Measurements from ENCODE around the gene NFYC.
A peak's percentile ranks its signal among the peaks of the same experiment; 100 is the strongest.

NFYC gene

DNA sequence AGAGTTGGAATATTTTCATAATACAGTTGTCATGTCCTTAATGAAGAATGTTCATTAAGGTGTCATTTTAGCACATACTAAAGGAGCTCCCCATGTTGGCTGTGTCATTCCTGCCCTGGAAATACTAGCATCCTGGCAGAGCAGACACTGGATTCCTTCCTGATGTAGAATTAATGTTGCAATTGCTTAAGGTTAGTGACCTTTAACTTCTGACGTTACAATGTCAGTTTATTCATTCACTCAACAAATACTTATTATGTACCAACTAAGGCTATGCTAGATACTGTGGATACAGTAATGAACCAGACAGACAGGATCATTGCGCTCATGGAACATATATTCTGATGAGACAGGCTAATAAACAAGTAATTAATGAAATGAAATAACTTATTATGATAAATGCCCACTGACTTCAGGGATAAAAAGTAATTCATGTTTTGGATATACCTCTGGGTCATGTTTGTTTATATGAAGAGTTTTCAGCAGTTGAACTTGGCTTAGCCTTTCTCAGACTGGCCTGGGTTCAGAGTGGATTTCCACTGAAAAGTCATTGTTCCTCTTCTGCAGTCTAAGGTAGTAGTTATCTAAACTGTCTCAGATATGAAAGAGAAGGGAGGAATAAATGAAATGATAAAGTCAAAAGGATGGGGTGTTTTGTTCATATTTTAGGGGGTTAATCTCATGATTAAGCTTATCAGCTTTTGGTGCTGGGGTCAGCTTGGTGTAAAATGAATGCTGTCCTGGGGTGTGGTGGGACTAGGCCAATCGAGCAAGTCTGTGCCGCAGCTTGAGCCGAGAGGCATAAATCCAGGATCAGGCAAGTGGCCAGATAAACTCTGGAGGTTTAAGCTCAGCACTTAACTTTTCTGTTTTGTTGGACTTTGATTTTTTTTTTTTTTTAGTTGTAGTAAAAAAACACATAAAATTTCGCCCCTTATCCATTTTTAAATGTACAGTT lies 48.8 kb downstream of the NFYC start:
- no peak for DNase-seq

DNA sequence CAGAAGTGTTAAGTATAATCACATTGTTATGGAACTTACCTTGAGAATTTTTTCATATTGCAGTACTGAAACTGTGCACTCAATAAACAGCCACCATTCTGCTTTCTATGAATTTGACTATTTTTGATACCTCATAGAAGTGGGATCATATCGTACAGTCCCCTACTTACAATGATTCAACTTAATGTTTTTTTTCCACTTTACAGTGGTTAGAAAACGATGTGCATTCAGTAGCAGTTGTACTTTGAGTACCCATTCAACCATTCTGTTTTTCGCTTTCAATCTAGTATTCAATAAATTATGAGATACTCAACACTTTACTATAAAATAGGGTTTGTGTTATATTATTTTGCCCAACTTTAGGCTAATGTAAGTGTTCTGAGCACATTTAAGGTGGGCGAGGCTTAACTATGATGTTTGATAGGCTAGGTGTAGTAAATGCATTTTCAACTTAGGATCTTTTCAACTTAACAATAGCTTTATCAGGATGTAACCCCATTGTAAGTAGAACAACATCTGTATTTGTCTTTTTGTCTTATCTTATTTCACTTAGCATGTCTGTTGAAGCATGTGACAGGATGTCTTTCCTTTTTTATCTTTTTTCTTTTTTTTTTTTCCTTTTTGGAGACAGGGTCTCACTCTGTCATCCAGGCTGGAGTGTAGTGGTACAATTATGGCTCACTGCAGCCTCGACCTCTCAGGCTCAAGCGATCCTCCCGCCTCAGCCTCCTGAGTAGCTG lies 49.7 kb downstream of the NFYC start:
- DNase-seq = no peak

DNA sequence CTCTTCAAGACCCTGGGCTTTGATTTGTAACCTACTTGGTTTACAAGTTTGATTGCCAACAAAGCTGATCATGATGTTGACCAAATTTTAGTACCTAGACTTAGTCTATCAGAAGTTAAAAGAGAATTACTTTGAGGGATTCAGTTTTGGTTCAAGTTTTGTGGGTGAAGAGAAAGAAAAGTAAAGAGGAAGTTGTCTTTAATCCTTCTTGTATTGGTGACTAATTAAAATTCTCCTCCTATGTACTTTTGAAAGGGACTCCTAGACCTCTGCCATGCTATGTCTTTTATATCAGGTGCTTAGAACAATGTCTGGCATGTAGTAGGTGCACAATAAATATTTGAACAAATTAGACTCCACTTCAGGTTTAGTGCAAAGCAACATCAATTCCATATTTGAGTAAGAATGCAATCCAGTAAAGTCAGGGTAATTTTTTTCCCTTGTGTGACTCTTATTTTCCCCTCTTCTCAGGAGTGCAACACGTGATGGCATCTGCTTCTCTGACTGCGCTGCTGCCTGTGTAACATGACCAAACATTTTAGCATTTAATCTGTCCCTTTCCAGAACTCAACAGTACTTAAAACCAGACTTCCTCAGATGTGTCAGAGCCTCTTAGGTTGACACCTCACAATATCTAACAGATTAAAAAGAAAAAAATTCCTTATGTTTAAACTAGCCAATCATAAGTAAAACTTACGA lies 51.0 kb downstream of the NFYC start:
- DNase-seq = peak; percentile 43

DNA sequence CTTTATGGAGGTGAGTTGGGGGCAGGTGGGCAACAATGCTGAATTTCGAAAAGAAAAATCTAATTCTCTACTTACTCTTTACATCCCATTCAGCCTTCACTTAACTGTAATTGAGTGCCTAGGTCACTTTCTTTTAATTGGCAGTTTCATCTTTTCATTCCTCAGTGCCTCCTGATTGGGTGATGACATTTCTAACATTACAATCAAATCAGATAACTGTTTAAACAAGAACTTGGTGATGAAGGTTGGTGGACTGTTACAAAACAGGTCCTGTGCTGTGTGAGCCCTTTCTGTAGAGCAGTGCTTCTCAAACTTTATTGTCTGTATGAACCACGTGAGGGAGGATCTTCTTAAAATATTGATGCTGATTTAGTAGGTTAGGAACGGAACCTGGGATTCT lies 51.9 kb downstream of the NFYC start:
- DNase-seq = no peak

DNA sequence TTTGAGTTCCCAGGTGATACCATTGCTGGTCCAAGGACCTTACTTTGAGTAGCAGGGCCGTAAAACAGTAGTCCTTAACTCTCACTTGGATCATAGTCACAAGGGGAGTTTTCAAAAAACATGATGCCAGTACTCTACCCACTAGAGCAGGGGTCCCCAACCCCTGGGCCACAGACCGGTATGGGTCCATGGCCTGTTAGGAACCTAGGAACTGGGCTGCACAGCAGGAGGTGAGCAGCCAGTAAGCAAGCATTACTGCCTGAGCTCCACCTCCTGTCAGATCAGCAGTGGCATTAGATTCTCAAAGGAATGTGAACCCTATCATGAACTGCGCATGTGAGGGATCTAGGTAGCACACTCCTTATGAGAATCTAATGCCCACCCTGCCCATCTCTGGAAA lies 52.4 kb downstream of the NFYC start:
- no peak for DNase-seq

DNA sequence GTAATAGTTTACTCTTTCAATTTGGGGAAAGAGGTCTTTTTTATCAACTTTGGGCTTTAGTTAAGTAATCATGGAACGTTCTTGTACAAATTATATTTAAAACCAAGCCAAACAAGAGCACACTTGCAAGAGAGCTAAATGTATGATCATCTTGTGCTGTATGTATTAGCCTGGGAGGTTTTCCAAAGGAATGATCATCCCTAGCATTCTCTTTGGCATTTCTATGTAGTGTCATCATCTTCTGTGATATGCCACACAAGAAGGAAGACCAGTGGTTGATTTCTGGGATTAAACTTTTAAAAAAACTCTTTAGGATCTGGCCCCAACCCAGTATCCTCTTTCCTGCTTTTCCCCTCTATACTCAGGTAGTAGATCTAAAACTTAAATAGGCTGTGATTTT lies 53.7 kb downstream of the NFYC start:
- DNase-seq = no peak

DNA sequence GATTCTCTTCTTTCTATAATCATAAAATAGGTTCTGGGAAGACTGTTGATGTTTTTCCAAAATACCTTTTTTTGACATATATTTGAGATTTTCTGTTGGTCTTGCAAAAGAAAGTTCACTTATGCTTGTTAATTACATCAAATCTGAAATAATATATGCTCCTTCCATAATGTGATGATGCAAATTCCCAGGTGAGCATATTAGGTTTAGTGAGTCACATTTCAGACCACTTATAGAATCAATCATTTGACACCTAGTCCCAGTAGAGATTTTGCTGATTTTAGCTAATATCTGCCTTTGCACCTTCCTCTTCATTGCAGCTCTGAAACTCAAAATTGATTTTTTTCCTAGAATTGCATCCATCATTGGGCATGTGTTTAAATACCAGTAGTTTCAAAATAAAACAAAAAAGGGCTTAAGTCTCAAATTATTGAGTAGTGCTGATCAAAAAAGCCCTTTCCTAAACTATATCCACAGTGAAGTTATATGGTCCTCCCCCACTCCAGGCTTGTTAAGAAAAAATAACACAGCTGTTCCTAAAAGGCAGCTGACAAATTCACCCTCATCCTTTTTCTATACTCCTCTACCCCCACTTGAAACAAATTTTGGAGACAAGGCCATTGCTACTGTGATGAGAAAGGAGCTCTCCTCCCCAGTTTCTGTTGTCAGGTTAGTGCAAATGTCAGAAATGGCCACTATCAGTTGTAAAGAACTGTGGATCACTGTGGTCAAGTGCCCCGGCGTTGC lies 55.0 kb downstream of the NFYC start:
- DNase-seq = no peak

DNA sequence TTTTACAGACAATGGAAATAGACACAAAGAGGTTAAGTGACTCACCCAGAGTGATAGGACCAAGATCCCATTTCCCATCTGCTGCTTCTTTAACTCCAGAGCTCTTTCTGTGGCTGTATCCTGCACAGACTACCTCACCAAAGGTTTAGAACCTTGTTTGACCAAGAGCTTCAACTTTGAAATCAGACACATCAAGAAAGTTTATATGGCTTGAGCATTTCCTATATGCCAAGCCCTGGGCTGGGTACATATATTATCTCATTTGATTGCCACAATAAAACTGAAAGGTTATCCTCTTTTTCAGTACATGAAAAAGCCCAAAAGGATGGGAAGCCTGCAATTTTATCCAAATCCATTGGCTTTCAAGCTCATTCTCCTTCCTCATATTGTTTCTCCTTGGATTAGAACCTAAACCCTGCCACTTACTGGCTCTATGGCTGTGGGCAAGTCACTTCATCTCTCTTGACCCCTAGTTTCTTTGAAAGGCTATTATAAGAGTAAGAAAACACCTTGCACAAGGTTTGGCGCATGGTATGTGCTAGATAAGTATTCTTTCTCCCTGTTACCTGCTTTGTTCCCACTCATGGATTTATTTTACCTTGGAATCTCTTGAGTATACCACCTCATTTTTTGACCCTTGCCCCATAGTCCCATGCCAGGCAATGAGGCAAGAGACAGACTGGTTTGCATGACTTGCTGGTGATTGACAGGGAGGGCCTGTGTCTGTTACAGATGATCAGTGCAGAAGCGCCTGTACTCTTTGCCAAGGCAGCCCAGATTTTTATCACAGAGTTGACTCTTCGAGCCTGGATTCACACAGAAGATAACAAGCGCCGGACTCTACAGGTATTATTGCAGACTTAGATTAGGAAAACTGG lies 57.6 kb downstream of the NFYC start:
- DNase-seq = no peak

DNA sequence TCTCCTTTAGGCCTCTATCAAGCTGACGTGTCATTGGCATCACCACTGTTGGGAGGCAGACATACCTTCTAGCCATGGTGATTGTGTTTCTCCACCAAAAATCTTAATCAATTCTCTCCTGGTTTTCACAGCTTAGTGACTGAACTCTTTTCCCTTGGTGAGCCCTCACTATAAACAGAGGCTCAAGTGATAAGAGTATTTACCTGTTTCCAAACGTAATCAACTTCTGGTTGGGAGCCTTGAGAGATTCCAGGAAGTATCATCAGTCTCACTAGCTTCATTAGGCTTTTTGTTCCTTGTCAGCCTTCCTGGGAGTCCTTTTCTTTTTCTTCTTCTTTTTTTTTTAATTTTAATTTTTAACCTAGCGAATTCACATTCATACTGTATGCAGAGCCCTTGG lies 58.3 kb downstream of the NFYC start:
- no peak for DNase-seq

DNA sequence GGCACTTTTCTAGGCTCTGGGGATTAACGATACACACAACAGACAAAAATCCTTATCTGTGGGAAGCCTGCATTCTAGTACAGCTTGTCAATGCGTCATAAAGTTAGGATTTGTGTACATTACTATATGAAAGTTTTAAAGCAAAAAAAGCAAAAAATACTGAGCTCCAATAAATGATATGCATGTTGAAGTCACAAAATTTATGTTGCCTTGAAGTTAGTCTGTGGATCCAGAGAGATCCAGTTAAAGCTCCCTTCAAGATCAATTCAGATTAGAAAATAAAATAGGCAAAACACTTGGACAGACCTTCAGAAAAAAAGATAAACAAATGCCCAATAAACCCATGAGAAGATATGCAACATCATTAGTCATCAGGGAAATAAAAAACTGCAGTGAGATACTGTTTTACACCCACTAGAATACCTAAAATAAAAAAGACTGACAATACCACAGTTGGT lies 59.0 kb downstream of the NFYC start:
- DNase-seq = no peak

DNA sequence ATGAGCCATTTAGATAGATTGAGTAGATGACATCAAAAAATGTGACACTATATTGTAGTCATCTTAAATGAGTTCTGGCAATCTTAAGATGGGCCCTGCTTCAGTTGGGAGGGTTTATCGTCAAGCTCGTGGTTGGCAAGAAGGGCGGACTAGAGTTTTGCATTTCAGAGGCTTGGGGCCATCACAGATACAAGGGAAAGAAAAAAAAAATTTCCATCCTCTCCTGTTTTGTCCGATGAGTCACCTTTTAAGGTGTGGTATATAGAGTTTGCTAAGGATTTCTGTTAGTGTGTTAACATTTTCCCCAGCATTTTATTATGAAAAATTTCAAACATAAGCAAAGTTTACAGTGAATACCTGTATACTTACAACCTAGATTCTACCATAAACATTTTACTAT lies 60.3 kb downstream of the NFYC start:
- DNase-seq = no peak

DNA sequence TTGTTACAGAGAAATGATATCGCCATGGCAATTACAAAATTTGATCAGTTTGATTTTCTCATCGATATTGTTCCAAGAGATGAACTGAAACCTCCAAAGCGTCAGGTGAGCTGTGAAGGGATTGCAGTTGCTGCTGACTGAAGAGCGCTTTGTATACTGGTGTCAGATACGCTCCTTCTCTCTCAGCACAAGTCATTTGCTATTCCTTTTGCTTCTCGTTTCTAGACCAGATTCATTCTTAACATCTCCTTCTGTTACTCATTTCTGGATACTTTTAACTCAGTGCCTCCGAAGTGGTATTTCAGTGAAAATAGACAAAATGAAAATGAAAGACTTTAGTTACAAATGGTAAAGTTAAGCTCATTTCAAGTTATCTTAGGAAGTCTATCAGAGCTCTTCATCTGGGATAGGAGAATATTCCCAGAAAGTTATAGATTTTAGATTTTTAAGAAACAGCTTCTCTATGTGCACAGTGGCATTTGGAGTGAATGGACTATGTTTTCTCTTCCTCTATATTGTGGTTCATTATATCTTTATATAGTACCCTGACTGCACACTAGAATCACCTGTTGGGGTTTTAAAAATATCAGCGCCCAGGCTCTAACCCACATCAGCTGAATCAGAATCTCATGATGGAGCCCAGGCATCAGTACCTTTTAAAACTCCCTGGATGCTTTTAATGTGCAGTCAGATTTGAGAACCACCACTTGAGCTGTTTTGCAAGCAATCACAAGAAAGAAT lies 61.8 kb downstream of the NFYC start:
- DNase-seq = no peak

DNA sequence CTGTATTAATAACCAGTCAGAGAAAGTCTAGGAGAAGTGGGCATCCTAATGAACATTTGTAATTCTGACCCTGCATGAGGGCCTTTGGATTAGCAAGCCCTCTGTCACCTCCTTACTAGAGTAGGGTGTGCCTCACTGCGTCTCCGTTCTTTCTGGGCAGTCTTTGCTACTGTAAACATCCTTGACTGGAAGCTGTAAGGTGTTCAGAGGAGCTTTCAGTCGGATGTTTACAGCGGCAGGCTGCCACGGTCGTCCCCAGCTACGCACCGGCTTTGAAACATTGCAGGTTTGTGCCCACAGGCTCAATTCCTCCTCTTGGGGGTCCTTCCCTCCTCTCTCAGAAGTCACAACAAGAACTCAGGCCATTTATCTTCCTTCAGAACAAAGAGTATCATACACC lies 62.7 kb downstream of the NFYC start:
- DNase-seq = no peak

DNA sequence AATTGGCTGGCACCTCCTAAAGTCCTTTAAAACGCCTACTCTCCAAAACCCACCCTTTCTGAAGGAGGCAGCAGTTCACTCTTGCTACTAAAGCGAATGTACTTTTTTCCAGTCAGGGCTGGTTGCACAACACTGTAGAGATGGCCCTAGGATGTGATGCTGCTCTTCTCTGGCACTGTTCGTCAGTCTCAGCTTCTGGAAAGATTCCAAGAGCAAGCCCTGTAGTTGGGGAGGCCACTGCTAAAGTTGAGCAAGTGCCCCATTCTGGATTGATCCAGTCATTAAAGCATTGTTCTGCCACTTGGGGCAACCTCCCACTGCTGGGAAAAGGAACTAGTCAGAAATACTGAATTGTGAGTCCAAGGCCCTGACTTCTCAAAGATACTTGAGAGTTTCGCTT lies 63.6 kb downstream of the NFYC start:
- DNase-seq = no peak

DNA sequence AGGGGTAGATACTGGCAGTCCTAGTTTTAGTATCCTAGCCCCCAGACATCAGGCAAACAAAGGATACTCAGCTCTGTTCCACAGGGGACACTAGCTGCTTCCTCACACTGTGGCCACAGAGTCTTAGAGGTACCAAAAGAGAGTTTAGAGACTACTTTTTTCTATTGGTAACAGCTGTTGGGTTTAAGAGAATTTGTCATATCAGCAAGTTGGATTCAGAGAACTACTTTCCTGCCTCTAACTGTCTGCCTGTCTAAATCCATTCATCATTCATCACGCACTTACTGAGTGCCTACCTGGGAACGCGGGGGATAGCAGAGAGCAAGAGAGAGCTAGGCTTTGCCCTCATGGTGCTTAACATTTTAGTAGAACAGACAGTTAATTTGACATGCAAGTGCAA lies 65.0 kb downstream of the NFYC start:
- DNase-seq = no peak

DNA sequence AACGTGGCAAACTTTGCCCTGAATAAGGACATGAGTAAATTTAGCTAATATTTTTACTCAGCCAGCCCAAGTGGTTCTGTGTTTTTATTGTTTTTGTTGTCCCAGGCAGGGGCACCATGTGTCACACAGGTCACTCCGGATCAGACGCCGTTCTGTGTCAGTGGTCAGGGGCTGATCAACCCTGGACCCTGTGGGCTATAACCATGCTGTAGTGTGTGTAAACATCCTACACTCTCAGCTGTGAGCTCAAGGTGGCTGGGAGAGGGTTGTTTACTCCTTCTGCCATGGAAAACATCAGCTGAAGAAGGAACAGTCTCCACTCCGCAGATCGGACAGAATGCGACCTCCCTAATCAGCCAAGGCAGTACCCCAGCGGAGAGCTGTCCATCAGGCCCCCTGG lies 65.6 kb downstream of the NFYC start:
- DNase-seq = no peak

DNA sequence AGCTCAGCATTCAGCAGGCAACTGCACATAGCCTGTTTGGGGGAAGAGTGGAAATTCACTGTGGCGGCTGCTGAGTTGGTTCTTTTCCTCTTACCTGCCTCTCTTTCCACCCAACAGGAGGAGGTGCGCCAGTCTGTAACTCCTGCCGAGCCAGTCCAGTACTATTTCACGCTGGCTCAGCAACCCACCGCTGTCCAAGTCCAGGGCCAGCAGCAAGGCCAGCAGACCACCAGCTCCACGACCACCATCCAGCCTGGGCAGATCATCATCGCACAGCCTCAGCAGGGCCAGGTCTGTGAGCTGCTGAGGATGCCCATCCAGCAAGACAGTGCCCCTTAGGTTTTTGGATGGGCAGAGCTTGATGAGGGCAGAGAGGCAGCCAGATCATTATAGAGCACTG lies 66.5 kb downstream of the NFYC start:
- DNase-seq = no peak

DNA sequence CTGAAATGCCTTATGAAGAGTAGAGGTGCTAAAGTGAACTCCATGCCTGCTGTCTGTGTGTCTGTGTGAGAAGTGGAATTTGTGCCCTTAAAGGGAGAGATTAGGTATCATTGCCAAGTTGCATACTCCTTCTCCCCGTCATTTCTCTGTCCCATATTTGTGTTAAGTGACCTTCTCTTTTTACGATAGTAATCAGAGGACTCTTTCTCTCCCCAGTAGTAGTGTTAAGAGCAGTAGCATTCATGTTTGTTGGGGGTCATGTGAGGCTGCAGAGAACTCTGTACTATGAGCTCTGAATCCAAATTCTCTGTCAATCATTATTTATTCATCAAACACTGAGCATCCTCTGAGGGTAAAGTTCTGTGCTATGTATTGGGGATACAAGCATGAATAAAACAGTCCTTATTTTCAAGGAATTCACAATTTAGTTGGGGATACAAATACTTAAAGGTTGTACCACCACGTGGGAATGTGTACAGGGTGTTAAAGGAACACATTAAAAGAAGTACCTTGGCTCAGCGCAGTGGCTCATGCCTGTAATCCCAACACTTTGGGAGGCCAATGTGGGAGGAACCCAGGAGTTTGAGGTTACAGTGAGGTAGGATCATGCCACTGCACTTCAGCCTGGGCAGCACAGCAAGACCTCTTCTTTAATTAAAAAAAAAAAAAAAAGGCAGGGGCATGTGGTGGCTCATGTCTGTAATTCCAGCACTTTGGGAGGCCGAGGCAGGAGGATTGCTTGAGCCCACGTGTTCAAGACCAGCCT lies 67.3 kb downstream of the NFYC start:
- DNase-seq = no peak

DNA sequence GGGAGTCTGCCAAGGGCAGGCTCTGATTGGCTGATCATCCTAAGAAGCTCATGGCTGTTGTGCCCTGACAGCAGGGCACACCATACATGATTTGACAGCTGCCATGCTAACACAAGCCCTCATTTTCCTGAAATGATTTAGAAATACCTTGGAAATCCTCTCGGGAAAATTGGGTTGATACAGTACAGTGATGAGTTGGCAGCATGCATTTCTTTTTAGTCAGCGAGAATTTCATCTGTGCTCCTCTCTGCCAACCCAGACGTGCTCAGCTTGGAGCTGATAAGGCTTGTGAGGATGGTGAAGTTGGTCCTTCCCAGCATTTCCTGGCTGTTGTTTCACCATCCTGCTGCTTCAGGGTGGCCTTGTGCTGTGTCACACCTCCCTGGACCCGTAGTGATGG lies 69.5 kb downstream of the NFYC start:
- DNase-seq = no peak

Measured in activated CD4-positive, alpha-beta T cell treated with anti-CD3 and anti-CD28 coated beads for 48 hours (primary cell).